GM18870 (cell line): ENCODE measurements around the gene JMJD7.
"Not testable (repeated sequence)": the region's sequence is repeated elsewhere in the genome, so short reads cannot be mapped to it uniquely, and the experiment has no call there.

ENCODE experiments used
- ATAC-seq: cut with Tn5 transposase; IDR thresholded peaks from one replicate; pipeline ENCODE4 v1.9.1; 2021; ENCODE audit warnings: moderate library complexity; ENCODE audit not compliant: unreplicated experiment

JMJD7 gene

DNA sequence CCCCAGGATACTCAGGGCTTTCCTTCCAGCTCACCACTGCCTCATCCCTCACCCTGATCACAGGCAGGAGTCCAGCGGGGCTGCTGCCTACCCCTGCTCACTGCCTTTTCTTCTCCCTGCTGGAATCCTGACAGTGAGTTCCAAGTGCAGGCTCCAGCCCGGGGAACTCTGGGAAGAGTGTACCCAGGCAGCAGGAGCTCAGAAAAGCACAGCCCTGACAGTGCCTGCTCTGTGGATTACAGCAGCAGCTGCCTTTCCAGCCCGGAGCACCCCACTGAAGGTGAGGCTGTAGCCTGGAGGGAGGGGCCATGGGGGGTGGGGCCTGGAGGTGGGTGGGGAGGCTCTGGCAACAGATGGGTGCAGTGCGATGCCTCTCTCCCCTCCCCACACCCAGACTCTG, 6.1 kb upstream of the JMJD7 start:
- ATAC-seq: no peak

DNA sequence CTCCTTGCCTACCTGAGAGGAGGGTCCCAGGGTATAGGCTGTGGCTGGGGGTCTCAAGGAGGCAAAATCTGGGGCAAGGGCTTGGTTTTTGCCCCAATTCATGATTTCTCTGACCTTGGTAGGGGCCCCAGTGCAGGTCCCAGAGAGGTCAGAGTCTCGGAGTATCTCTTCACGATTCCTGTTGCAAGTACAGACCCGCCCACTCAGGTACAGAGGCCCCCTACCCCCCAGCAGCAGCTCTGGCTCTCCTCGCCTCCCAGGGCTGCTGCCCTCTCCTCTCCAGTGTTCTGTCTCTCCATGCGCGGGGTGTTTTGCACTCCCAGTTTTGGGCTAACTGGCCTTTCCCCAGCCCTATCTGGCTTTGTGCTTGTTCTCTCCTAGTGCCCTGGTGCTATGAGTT, 5.4 kb upstream of the JMJD7 start:
- ATAC-seq: no peak

DNA sequence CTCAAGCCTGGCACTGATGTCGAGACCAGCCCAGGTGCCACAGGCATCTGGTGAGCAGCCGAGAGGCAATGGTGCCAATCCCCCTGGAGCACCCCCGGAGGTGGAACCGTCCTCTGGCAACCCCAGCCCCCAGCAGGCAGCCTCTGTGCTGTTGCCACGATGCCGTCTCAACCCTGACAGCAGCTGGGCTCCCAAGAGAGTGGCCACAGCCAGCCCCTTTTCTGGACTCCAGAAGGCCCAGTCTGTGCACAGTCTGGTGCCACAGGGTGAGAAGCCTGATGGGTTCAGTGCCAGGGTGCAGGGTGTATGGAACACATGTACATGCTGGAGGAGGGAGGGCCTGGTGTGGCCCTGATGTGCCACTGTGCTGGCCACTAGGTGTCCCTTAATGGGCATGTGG, 4.9 kb upstream of the JMJD7 start:
- ATAC-seq: no peak

GRCh38 chr15:41823502-41823901, 4.4 kb upstream of the JMJD7 start:
- ATAC-seq: no peak

GRCh38 chr15:41824062-41824745, 3.7 kb upstream of the JMJD7 start:
- no peak for ATAC-seq

DNA sequence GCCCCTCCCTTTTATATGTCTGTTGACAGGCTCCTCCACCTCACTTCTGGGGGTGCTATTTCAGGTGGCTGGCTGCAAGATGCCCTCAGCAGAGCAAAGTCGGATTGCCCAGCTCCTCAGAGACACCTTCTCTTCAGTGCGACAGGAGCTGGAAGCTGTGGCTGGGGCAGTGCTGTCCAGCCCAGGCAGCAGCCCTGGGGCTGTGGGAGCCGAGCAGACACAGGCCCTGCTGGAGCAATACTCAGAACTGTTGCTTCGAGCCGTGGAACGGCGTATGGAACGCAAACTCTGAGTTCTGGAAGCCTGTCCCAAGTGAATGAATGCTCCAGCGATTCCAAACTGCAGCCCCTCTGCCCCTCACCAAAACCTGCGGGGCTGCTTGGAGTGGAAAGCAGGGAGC, 2.7 kb upstream of the JMJD7 start:
- no peak for ATAC-seq

DNA sequence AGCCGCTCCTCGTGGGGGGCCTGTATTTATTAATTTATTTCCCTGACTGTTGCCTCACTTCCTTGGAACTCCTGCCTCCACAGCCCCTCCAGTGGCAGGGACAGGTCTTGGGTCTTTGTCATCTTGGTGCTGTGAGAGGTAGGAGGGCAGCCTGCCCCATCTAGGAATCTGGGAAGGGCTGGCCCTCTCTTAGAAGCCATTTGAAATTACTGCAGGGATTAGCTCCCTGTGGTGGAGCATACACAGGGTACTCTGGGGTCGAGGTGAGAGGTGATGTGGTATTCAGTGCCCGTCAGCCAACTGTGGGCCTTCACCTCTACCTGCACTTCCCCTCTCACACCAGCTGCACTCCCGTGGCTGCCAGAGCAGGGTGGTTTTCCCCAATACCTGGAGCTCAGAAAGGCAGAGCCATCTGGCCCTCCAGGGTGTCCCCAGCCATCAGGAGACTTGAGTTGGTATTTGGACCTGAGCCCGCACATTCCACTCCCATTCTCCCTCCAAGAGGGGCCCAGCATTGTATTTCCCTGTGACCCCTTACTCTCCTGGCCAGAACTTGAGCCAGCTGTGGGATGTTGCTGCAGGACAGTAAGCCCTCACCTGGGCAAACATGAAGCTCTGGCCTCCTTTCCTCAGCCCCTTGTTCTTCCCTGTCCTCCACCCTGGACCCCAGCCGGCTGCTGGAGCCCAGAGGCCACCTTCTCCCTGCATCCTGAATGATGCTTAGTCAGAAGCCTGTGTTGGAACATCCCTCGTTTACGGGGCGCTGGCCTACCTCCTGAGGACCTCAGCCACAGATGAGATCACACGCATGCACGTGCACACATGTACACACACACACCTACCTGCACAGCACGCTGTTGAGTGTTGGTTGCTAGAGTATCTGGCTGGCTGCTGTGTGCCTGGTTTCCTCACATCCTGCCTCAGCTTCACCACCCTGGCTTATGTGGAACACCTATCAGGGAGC, 2.0 kb upstream of the JMJD7 start:
- ATAC-seq: no peak

- no peak for ATAC-seq
These were observed 507 bp upstream of the JMJD7 start for GRCh38 chr15:41827290-41827879.

DNA sequence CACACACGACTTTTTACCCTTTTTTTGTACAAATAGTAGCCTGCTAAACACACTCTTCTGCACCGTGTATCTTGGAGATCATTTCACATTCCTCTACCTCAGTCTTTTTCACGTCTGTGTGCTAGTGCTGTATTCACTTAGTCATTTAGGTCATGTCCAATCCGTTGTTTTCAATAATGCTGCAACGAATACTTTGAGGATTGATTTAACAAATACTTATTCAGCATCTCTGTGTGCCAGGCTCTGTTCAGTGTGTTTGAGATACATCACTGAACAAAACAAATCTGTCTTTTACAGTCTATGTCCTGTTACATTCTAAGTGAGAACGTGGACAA, 882 bp downstream of the JMJD7 start:
- ATAC-seq: no peak

DNA sequence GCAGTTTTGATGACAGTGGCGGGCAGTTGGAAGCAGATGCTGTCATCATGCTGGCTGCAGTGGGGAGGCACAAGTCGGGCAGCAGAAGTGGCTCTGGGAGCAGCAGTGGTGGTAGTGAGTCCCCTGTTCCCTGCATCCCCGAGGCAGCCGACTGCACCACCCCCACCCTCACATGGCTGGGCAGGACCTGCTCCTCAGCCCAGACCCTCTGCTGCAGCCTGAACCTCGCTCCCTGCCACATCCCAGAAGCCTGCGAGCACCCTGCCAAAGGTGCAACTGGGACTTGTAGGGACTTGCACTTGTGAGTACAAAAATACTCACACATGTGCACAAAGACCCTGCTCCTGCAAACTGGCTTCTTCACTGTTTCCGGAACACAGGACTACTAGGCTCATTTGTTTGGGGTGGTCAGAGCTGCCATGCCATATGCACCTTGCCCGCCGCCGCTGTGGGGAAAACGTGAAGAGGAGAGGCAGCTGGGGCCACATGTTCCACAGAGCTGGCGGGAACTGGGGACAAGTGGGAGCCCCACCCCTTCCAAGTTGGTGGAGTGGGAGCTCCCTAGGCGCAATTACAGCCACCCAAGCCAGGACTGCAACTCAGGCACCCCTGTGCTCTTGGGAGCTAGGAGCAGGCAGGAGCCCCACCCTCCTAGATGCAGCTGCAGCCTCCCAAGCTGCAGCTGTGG, 2.2 kb downstream of the JMJD7 start:
- no peak for ATAC-seq

- not testable (repeated sequence) for ATAC-seq
These were observed 3.4 kb downstream of the JMJD7 start for GRCh38 chr15:41831291-41831690.

- no peak for ATAC-seq
These were observed 4.3 kb downstream of the JMJD7 start for GRCh38 chr15:41832208-41832607.

DNA sequence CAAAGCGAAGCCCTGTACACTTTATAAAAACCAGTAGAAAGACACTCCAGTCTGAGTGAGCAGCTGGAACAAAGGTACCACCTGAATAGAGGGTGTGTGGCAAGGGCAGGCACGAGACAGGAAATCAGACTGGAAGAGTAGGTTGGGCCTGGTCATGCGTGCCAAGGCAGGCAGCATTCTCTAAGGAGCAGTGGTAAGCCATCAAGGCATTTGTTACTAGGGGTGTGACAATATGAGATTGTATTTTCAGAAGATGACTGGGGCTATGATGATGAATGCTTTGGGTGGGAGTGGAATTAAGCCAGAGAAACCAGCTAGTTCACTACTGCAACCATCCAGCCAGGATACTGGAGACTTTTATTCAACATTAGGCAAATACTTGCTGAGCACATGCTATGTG, 5.0 kb downstream of the JMJD7 start:
- no peak for ATAC-seq

GRCh38 chr15:41834096-41834495, 6.2 kb downstream of the JMJD7 start:
- no peak for ATAC-seq

DNA sequence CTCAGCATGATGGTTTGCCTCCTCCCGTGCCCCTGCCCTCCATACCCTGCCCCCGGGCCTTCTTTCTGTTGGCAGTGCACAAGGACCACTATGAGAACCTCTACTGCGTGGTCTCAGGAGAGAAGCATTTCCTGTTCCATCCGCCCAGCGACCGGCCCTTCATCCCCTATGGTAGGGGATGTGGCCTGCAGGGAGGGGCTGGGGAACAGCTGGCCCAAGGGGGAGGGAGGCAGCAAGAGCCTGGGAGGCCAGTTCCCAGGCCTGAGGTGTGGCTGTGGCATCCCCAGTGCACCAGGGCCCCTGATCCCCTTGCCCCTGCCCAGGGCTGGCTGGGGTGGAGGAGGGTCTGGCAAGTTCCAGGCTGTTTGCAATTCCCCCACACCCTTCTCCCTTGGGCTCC, 8.2 kb downstream of the JMJD7 start:
- no peak for ATAC-seq

DNA sequence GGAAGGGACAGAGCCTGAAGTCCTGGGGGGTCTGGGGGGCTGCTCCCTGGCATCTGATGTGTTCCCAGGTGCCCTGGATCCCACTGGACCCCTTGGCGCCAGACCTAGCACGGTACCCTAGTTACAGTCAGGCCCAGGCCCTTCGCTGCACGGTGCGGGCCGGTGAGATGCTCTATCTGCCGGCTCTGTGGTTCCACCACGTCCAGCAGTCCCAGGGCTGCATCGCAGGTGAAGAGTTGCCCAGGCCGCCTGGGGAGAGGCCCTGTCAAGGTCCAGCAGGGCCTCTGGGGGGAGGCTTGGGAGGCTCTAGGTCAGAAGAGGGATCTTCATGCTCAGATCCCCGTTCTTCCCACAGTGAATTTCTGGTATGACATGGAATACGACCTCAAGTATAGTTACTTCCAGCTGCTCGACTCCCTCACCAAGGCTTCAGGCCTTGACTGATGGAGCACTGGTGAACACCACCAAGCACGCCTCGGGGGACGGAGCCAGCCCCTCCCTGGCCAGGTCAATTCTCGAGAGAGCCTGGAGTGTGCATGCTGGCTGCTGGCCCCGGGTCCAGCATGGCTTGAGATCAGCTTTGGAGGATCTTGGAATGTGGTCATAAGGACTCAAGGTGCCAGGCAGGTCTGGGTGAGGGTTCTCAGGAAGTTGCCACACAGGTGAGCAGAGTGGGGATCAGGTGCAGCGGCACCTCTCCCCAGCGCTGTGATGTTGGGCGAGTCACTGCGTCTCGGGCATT, 9.0 kb downstream of the JMJD7 start:
- ATAC-seq: no peak

- ATAC-seq: no peak
These were observed 10.6 kb downstream of the JMJD7 start, which contains the start of gene PLA2G4B for GRCh38 chr15:41838400-41838897. Gene PLA2G4B, plus strand, starts transcription at chr15:41838847. Its CDS starts 67 bp downstream, at chr15:41838914.

- ATAC-seq: no peak
These were observed 12.0 kb downstream of the JMJD7 start for GRCh38 chr15:41839781-41840491.

GRCh38 chr15:41840673-41841072, 12.8 kb downstream of the JMJD7 start:
- no peak for ATAC-seq

- no peak for ATAC-seq
These were observed 13.2 kb downstream of the JMJD7 start for GRCh38 chr15:41841131-41841530.
